SK-N-SH treated with all-trans-retinoic acid at 6 μM for 48 hours (cell line): ENCODE results near the gene DCST2.
"Not testable (repeated sequence)": the region's sequence is repeated elsewhere in the genome, so short reads cannot be mapped to it uniquely, and the experiment has no call there.

Experiments
- ATAC-seq: fragments of 200-7000 bp; cut with Tn5 transposase; 3 replicates; pipeline ENCODE4 v1.9.1; 2020; ENCODE audit warnings: mild to moderate bottlenecking, moderate library complexity
- CREB5 ChIP-seq: fragments of 250-450 bp; sonication (Bioruptor Pico); IDR thresholded peaks from 2 replicates; pipeline ENCODE4 v1.5.1; 2020; ENCODE audit warnings: low read depth, mild to moderate bottlenecking, moderate library complexity
- CSDC2 ChIP-seq: fragments of 250-450 bp; sonication (Bioruptor Pico); IDR thresholded peaks from 2 replicates; pipeline ENCODE4 v1.5.0; 2020; ENCODE audit warnings: mild to moderate bottlenecking, moderate library complexity
- ESRRG ChIP-seq: fragments of 250-450 bp; sonication (Bioruptor Pico); IDR thresholded peaks from 2 replicates; pipeline ENCODE4 v1.6.1; 2021; ENCODE audit warnings: mild to moderate bottlenecking
- ISL1 ChIP-seq: fragments of 250-450 bp; sonication (Bioruptor Pico); IDR thresholded peaks from 2 replicates; pipeline ENCODE4 v2.1.2; 2022; ENCODE audit warnings: mild to moderate bottlenecking, moderate library complexity
- OSR1 ChIP-seq: fragments of 250-450 bp; sonication (Bioruptor Pico); IDR thresholded peaks from 2 replicates; pipeline ENCODE4 v1.8.0; 2022; ENCODE audit warnings: moderate library complexity, mild to moderate bottlenecking, inconsistent platforms
- RARB ChIP-seq: fragments of 250-450 bp; sonication (Bioruptor Pico); IDR thresholded peaks from 2 replicates; pipeline ENCODE4 v1.8.0; 2021; ENCODE audit warnings: mild to moderate bottlenecking, moderate library complexity
- SNAI2 ChIP-seq: fragments of 250-450 bp; sonication (Bioruptor Pico); IDR thresholded peaks from 2 replicates; pipeline ENCODE4 v1.5.0; 2020; ENCODE audit warnings: mild to moderate bottlenecking, moderate library complexity
- TCF4 ChIP-seq: fragments of 250-450 bp; sonication (Bioruptor Pico); IDR thresholded peaks from 2 replicates; pipeline ENCODE4 v1.8.0; 2021; ENCODE audit warnings: mild to moderate bottlenecking, moderate library complexity, borderline replicate concordance
- TOX ChIP-seq: fragments of 250-450 bp; sonication (Bioruptor Pico); IDR thresholded peaks from 2 replicates; pipeline ENCODE4 v1.8.0; 2021; ENCODE audit warnings: mild to moderate bottlenecking, moderate library complexity, borderline replicate concordance
- TSHZ2 ChIP-seq: fragments of 250-450 bp; sonication (Bioruptor Pico); IDR thresholded peaks from 2 replicates; pipeline ENCODE4 v1.5.0; 2020; ENCODE audit warnings: mild to moderate bottlenecking, moderate library complexity
- ZC3H10 ChIP-seq: fragments of 250-450 bp; sonication (Bioruptor Pico); IDR thresholded peaks from 2 replicates; pipeline ENCODE4 v1.5.1; 2021; ENCODE audit warnings: mild to moderate bottlenecking, moderate library complexity
- ZFP3 ChIP-seq: fragments of 250-450 bp; sonication (Bioruptor Pico); IDR thresholded peaks from 2 replicates; pipeline ENCODE4 v1.5.0; 2020; ENCODE audit warnings: mild to moderate bottlenecking, moderate library complexity
- ZFP30 ChIP-seq: fragments of 450-650 bp; formaldehyde crosslinking; IDR thresholded peaks from 2 replicates; pipeline ENCODE4 v1.5.0; 2022; ENCODE audit warnings: mild to moderate bottlenecking, moderate library complexity
- ZNF565 ChIP-seq: fragments of 450-650 bp; formaldehyde crosslinking; conservative IDR thresholded peaks from 2 replicates; pipeline ENCODE4 v1.5.0; 2020; ENCODE audit warnings: low read depth, mild to moderate bottlenecking, moderate library complexity
- ZNF70 ChIP-seq: fragments of 450-650 bp; formaldehyde crosslinking; IDR thresholded peaks from 2 replicates; pipeline ENCODE4 v1.5.0; 2020; ENCODE audit warnings: mild to moderate bottlenecking, moderate library complexity
- ZNF8 ChIP-seq: fragments of 450-650 bp; formaldehyde crosslinking; IDR thresholded peaks from 2 replicates; pipeline ENCODE4 v1.5.0; 2020; ENCODE audit warnings: mild to moderate bottlenecking, moderate library complexity
- TF ChIP-seq, protein P1 (sequence below): fragments of 250-450 bp; sonication (Bioruptor Pico); IDR thresholded peaks from 2 replicates; pipeline ENCODE4 v1.8.0; 2020; ENCODE audit warnings: mild to moderate bottlenecking, moderate library complexity, borderline replicate concordance

DCST2 gene

GRCh38 chr1:154982341-154982740 lies 51.2 kb downstream of the DCST2 start:
- TF ChIP-seq ZFP30 (CRISPR knock-in tag): no peak
- TF ChIP-seq OSR1: no peak
- no peak for TF ChIP-seq SNAI2 (CRISPR knock-in tag)
- TF ChIP-seq CSDC2 (CRISPR knock-in tag): no peak
- no peak for TF ChIP-seq ZNF565 (CRISPR knock-in tag)
- TF ChIP-seq ESRRG (CRISPR knock-in tag): no peak
- TF ChIP-seq ZC3H10 (CRISPR knock-in tag): no peak
- no peak for TF ChIP-seq ZFP3
- no peak for TF ChIP-seq TOX
- TF ChIP-seq RARB: no peak
- TF ChIP-seq, protein P1, sequence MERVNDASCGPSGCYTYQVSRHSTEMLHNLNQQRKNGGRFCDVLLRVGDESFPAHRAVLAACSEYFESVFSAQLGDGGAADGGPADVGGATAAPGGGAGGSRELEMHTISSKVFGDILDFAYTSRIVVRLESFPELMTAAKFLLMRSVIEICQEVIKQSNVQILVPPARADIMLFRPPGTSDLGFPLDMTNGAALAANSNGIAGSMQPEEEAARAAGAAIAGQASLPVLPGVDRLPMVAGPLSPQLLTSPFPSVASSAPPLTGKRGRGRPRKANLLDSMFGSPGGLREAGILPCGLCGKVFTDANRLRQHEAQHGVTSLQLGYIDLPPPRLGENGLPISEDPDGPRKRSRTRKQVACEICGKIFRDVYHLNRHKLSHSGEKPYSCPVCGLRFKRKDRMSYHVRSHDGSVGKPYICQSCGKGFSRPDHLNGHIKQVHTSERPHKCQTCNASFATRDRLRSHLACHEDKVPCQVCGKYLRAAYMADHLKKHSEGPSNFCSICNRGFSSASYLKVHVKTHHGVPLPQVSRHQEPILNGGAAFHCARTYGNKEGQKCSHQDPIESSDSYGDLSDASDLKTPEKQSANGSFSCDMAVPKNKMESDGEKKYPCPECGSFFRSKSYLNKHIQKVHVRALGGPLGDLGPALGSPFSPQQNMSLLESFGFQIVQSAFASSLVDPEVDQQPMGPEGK (CRISPR knock-in tag): no peak
- TF ChIP-seq ZNF8 (CRISPR knock-in tag): no peak
- TF ChIP-seq, all 23 proteins: peak for 0
- ATAC-seq: no peak

DNA sequence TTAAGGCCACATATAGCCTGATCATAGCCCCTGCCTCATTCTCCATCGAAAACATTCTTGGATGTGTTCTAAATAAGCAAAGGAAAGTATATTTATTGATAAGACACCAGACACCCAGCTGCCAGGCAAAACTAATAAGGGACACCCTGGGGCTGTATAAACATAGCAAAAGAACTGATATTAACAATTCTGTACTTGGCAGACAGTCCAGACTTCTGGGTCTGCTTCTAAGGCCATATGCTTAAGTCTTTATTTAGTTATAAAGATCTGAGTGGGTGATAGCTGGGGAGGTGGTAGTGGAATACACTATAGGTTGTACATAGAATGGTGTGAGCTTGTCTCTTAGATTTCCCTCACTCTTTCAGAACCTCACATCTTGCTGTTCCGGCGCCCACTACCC lies 55.2 kb downstream of the DCST2 start:
- TF ChIP-seq TSHZ2 (CRISPR knock-in tag) (peak; percentile 71; the same call in 1 of the 2 replicates), ESRRG (CRISPR knock-in tag) (no peak), TCF4 (peak; percentile 98; the same call in 1 of the 2 replicates)
- no peak for ATAC-seq

DNA sequence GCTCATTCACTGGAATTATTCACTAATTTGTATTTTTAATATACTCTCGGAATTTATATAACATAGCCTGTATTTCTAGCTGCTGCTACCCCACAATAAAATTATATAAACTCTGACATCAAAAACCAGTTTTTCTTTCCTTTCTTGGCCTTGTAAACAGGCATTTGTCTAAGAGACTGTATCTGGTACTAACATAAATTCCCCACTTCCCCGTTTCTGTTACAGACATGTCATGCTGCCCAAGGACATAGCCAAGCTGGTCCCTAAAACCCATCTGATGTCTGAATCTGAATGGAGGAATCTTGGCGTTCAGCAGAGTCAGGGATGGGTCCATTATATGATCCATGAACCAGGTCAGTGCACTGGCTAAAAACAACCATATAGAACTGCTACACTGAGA lies 55.8 kb downstream of the DCST2 start:
- not testable (repeated sequence) for ATAC-seq

DNA sequence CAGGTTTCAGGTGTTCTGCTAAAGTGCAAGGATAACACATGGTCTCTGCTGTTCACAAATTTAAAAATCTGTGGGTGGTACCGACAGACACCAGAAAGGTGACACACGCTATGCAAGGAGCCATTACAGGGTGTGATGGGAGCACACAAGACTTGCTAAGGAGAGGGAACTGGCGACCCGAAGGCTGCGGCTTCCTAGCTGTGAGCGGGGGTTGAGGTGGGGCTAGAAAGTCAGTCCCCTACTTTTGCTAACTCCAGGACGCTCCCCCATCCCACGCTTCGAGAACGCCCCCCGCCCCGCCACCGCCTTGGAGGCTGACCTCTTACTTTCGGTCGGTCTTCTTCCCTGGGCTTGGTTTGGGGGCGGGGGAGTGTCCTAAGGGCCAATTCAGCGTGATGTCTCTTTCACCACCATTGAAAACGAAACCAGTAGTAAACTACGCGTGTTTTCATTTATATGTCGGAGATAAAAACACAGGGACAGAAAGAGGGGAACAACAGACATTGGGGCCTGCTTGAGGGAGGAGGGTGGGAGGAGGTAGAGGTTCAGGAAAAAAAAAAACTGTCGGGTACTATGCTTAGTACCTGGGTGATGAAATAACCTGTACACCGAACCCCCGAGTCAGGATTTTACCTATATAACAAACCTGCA lies 58.0 kb downstream of the DCST2 start:
- no peak for TF ChIP-seq ZNF70 (CRISPR knock-in tag)
- TF ChIP-seq CSDC2 (CRISPR knock-in tag): no peak
- TF ChIP-seq SNAI2 (CRISPR knock-in tag): no peak
- TF ChIP-seq OSR1: no peak
- TF ChIP-seq, protein P1 (CRISPR knock-in tag): no peak
- no peak for TF ChIP-seq CREB5 (CRISPR knock-in tag)
- TF ChIP-seq TSHZ2 (CRISPR knock-in tag): no peak
- TF ChIP-seq ISL1 (CRISPR knock-in tag): no peak
- TF ChIP-seq RARB: no peak
- no peak for TF ChIP-seq TOX
- TF ChIP-seq TCF4: no peak
- ATAC-seq: no peak
